DMS53 (cell line): ENCODE results near the gene SMAD9.
"Not testable (repeated sequence)": the region's sequence is repeated elsewhere in the genome, so short reads cannot be mapped to it uniquely, and the experiment has no call there.

Source experiments
- DNase-seq: peaks from one replicate; lab custom pipeline; 2025; lab: John Stamatoyannopoulos, UW

SMAD9 gene

GRCh38 chr13:36910545-36910944, 9.5 kb downstream of the SMAD9 start:
- no peak for DNase-seq

GRCh38 chr13:36907821-36908220, 12.2 kb downstream of the SMAD9 start:
- DNase-seq = no peak

GRCh38 chr13:36907266-36907665, 12.8 kb downstream of the SMAD9 start:
- DNase-seq = no peak

GRCh38 chr13:36905944-36906343, 14.1 kb downstream of the SMAD9 start:
- DNase-seq = no peak

GRCh38 chr13:36903925-36904595, 16.0 kb downstream of the SMAD9 start:
- peak; percentile 74 for DNase-seq

GRCh38 chr13:36897054-36897616, 22.9 kb downstream of the SMAD9 start:
- DNase-seq = no peak

- no peak for DNase-seq
Observed at GRCh38 chr13:36891752-36892151, 28.3 kb downstream of the SMAD9 start.

- no peak for DNase-seq
Observed at GRCh38 chr13:36888645-36889044, 31.4 kb downstream of the SMAD9 start.

GRCh38 chr13:36887758-36888521, 32.1 kb downstream of the SMAD9 start:
- no peak for DNase-seq

GRCh38 chr13:36885901-36886300, 34.1 kb downstream of the SMAD9 start:
- peak; percentile 83 for DNase-seq

- no peak for DNase-seq
Observed at GRCh38 chr13:36884235-36884634, 35.8 kb downstream of the SMAD9 start.

GRCh38 chr13:36883824-36884223, 36.2 kb downstream of the SMAD9 start:
- no peak for DNase-seq

GRCh38 chr13:36883392-36883791, 36.6 kb downstream of the SMAD9 start:
- DNase-seq = not testable (repeated sequence)

- DNase-seq = no peak
Observed at GRCh38 chr13:36882829-36883390, 37.1 kb downstream of the SMAD9 start.

GRCh38 chr13:36880961-36881360, 39.1 kb downstream of the SMAD9 start:
- DNase-seq = no peak

GRCh38 chr13:36879218-36879938, 40.7 kb downstream of the SMAD9 start:
- no peak for DNase-seq

GRCh38 chr13:36875961-36876360, 44.1 kb downstream of the SMAD9 start:
- DNase-seq = no peak

GRCh38 chr13:36875431-36875830, 44.6 kb downstream of the SMAD9 start:
- DNase-seq = peak; percentile 20

- no peak for DNase-seq
Observed at GRCh38 chr13:36872621-36873020, 47.4 kb downstream of the SMAD9 start.

GRCh38 chr13:36870050-36870692, 49.9 kb downstream of the SMAD9 start:
- peak; percentile 24 for DNase-seq

- DNase-seq = no peak
Observed at GRCh38 chr13:36866232-36866631, 53.8 kb downstream of the SMAD9 start.

- DNase-seq = no peak
Observed at GRCh38 chr13:36865265-36865664, 54.8 kb downstream of the SMAD9 start.
